Peyer's patch (tissue), 4 donors: Measurements from ENCODE around the gene ZNF710. TPM values are rescaled to one million over a fixed set of nuclear protein-coding genes. Genes with fewer than 3 reads are reported as not detected.

Experiments used
- DNase-seq, 3 donors: peaks; one replicate each; pipeline ENCODE4 v3.0.0-alpha.2; 2017 to 2019
- H3K27ac ChIP-seq, 4 donors: fragments of 200-600 bp; sonication (generic); one replicate each; pipeline ENCODE4 v1.5.1; 2016 to 2019
- H3K27me3 ChIP-seq, 2 donors: fragments of 200-600 bp; sonication (generic); one replicate each; pipeline ENCODE4 v1.5.1; 2019
- H3K36me3 ChIP-seq, 3 donors: fragments of 200-600 bp; sonication (generic); one replicate each; pipeline ENCODE4 v1.5.1; 2016 to 2019
- H3K4me1 ChIP-seq, 4 donors: fragments of 200-600 bp; sonication (generic); one replicate each; pipeline ENCODE4 v1.5.1; 2016 to 2019
- H3K4me3 ChIP-seq, 4 donors: fragments of 200-600 bp; sonication (generic); 1 replicate in 3 of 4; 2 replicates in 1 of 4; pipeline ENCODE4 v1.5.1; 2016 to 2019; ENCODE audit warnings: mild to moderate bottlenecking in 1 of 4
- H3K9me3 ChIP-seq, 4 donors: fragments of 200-600 bp; sonication (generic); one replicate each; pipeline ENCODE4 v1.5.1; 2016 to 2019; ENCODE audit warnings: mild to moderate bottlenecking in 1 of 4
- CTCF ChIP-seq, 6 experiments: fragments of 450-650 bp in 4 of 6; fragments of 200-600 bp in 2 of 6; sonication (generic) in 1 of 6; IDR thresholded peaks; one replicate each; pipeline ENCODE4 v1.5.1; 2017 to 2019; ENCODE audit warnings: antibody characterized with exemption in 6 of 6, mild to moderate bottlenecking in 3 of 6, moderate library complexity in 1 of 6
- POLR2A ChIP-seq, 2 donors: fragments of 450-650 bp; IDR thresholded peaks; one replicate each; pipeline ENCODE4 v1.5.1; 2017; ENCODE audit warnings: antibody characterized with exemption in 2 of 2, mild to moderate bottlenecking in 2 of 2, moderate library complexity in 2 of 2
- total RNA-seq, 4 donors: library from RNA; depleted of rRNA; stranded (reverse); fragments of >200 nt; gene quantifications; one replicate each; pipeline ENCODE4 v1.1.0, GENCODE V29; 2016

Gene ZNF710
- total RNA-seq, 4 donors from 2014 or later: 19.8 to 31.3 (median 23.2) TPM

- Histone ChIP-seq H3K36me3 (no peaks in the 10 kb centered on the region), H3K4me3 (no peak overlapping the region), H3K27me3 (no peaks in the 10 kb centered on the region), H3K9me3 (no peaks in the 10 kb centered on the region), H3K4me1 (peaks cover 0 to 22% (median 9%) of the 10 kb centered on the region in 4 donors), H3K27ac (peak overlapping the region; percentile 42 to 72 (median 57))
- TF ChIP-seq POLR2A (IDR thresholded peaks at IDR 0.05) (no peak), CTCF (IDR thresholded peaks at IDR 0.05) (no peak)
- peak in 1 of 3 donors; percentile 40 for DNase-seq
Measured at GRCh38 chr15:90046289-90046688, 45.2 kb downstream of the ZNF710 start.

- Histone ChIP-seq H3K27me3 (no peaks in the 10 kb centered on the region), H3K36me3 (no peaks in the 10 kb centered on the region), H3K9me3 (no peaks in the 10 kb centered on the region), H3K27ac (peak overlapping the region; percentile 42 to 72 (median 57)), H3K4me1 (peaks cover 0 to 22% (median 9%) of the 10 kb centered on the region in 4 donors), H3K4me3 (no peak overlapping the region)
- no peak for TF ChIP-seq CTCF (IDR thresholded peaks at IDR 0.05)
- no peak for TF ChIP-seq POLR2A (IDR thresholded peaks at IDR 0.05)
- peak; percentile 67 to 74 (median 73) for DNase-seq
Measured at GRCh38 chr15:90046911-90047392, 45.8 kb downstream of the ZNF710 start.

- TF ChIP-seq POLR2A (IDR thresholded peaks at IDR 0.05) (no peak), CTCF (IDR thresholded peaks at IDR 0.05) (no peak)
- DNase-seq: no peak
- Histone ChIP-seq H3K27ac (no peak overlapping the region), H3K27me3 (no peaks in the 10 kb centered on the region), H3K9me3 (no peaks in the 10 kb centered on the region), H3K4me1 (peaks cover 0 to 22% (median 9%) of the 10 kb centered on the region in 4 donors), H3K36me3 (no peaks in the 10 kb centered on the region), H3K4me3 (no peak overlapping the region)
Measured at GRCh38 chr15:90047956-90048575, 46.9 kb downstream of the ZNF710 start.

GRCh38 chr15:90049030-90049429 lies 47.9 kb downstream of the ZNF710 start:
- Histone ChIP-seq H3K9me3 (no peaks in the 10 kb centered on the region), H3K27ac (no peak overlapping the region), H3K36me3 (no peaks in the 10 kb centered on the region), H3K4me1 (peaks cover 0 to 22% (median 9%) of the 10 kb centered on the region in 4 donors), H3K4me3 (no peak overlapping the region), H3K27me3 (no peaks in the 10 kb centered on the region)
- TF ChIP-seq CTCF (IDR thresholded peaks at IDR 0.05): no peak
- no peak for TF ChIP-seq POLR2A (IDR thresholded peaks at IDR 0.05)
- DNase-seq: no peak

- Histone ChIP-seq H3K4me1 (peaks cover 0 to 22% (median 9%) of the 10 kb centered on the region in 4 donors), H3K9me3 (no peaks in the 10 kb centered on the region), H3K4me3 (no peak overlapping the region), H3K27me3 (no peaks in the 10 kb centered on the region), H3K27ac (no peak overlapping the region), H3K36me3 (no peaks in the 10 kb centered on the region)
- no peak for DNase-seq
- TF ChIP-seq POLR2A (IDR thresholded peaks at IDR 0.05) (no peak), CTCF (IDR thresholded peaks at IDR 0.05) (no peak)
Measured at GRCh38 chr15:90049666-90050604, 48.8 kb downstream of the ZNF710 start.
